ENCODE results near the gene MPV17L. TPM values are rescaled to one million over a fixed set of nuclear protein-coding genes. Genes with fewer than 3 reads are reported as not detected.

The MPV17L gene
- total RNA-seq, 1 experiment from 2014 or later, result 0.11 TPM

GRCh38 chr16:15461376-15461775 lies 65.8 kb downstream of the MPV17L start:
- ChIA-PET POLR2A (ENCODE audit: unreplicated experiment) (no interaction called here), CTCF (interaction anchor here (0.6 kb wide), 1 partner anchor 221 kb away, joined by 3 read pairs; no protein-coding TSS in a partner anchor)
- intact Hi-C loops (cut with micrococcal nuclease; ENCODE audit: unreplicated experiment), result no loop called here
- no TSS peak for BruUV-seq (replicated peaks)
- 0 out of 2 replicates have a peak, but pooled peaks cover 4% of the 10 kb centered on the region for H3K9me3 ChIP-seq (ENCODE audit: insufficient read depth, low read depth)
- no peak for DNase-seq
- TF ChIP-seq CTCF (conservative IDR thresholded peaks at IDR 0.05), result no peak
- no peak overlapping the region for H3K4me2 ChIP-seq
- H3K4me3 ChIP-seq, result no peak overlapping the region
- no peaks in the 10 kb centered on the region for H4K20me1 ChIP-seq (ENCODE audit: insufficient read depth)
- H3F3A ChIP-seq (ENCODE audit: insufficient read depth, low read depth), result peaks cover 16% of the 10 kb centered on the region; the same call in 1 of the 2 replicates
- H3K27me3 ChIP-seq (ENCODE audit: insufficient read depth, low read depth), result no peaks in the 10 kb centered on the region
- H3K36me3 ChIP-seq (ENCODE audit: low read depth), result no peaks in the 10 kb centered on the region
- H3K79me2 ChIP-seq (ENCODE audit: low read depth), result no peaks in the 10 kb centered on the region
- no peak overlapping the region for H2AFZ ChIP-seq
- H3K9me2 ChIP-seq (ENCODE audit: insufficient read depth), result no peaks in the 10 kb centered on the region
- no peak overlapping the region for H3K27ac ChIP-seq
- H3K4me1 ChIP-seq (replicated peaks; ENCODE audit: insufficient read depth), result peaks cover 18% of the 10 kb centered on the region

Other genes starting within 250 kb of the MPV17L start
- gene NPIPA5, start 17.5 kb upstream of the MPV17L start, total RNA-seq (2021), result 0.68 and 0.73 TPM in 2 replicates
- gene BMERB1, start 38.8 kb downstream of the MPV17L start, total RNA-seq (2021), result 3.9 and 4.3 TPM in 2 replicates
- 68.1 and 69.4 TPM in 2 replicates for gene MARF1, start 247.4 kb downstream of the MPV17L start, total RNA-seq (2021)

Data from PC-9 (cell line).